Fibroblast of lung (primary cell): Measurements from ENCODE around the gene DISP1. TPM values are rescaled to one million over a fixed set of nuclear protein-coding genes. Genes with fewer than 3 reads are reported as not detected.

Experiments used
- DNase-seq, 2 donors: peaks; one replicate each; pipeline versions ENCODE4 v3.0.0 to v3.0.0-alpha.2; 2010; ENCODE audit warnings: low read depth in 2 of 2
- H2AFZ ChIP-seq: 2 replicates; pipeline ENCODE4 v1.5.1; 2012; ENCODE audit warnings: low read length, control low read depth, inconsistent platforms
- H3K27ac ChIP-seq: 2 replicates; pipeline ENCODE4 v1.5.1; 2011; ENCODE audit warnings: low read length, control low read depth; ENCODE audit not compliant: insufficient read depth
- H3K27me3 ChIP-seq: 2 replicates; pipeline ENCODE4 v1.5.1; 2011; ENCODE audit warnings: mild to moderate bottlenecking, low read length; ENCODE audit not compliant: control insufficient read depth, insufficient read depth
- H3K36me3 ChIP-seq: 2 replicates; pipeline ENCODE4 v1.5.1; 2011; ENCODE audit warnings: low read length; ENCODE audit not compliant: control insufficient read depth, insufficient read depth
- H3K4me1 ChIP-seq: 2 replicates; pipeline ENCODE4 v1.5.1; 2011; ENCODE audit warnings: low read length; ENCODE audit not compliant: control insufficient read depth, insufficient read depth; ENCODE audit errors: extremely low read depth
- H3K4me2 ChIP-seq: 2 replicates; pipeline ENCODE4 v1.5.1; 2011; ENCODE audit warnings: low read length, control low read depth; ENCODE audit not compliant: insufficient read depth; ENCODE audit errors: extremely low read depth
- H3K4me3 ChIP-seq, 4 experiments: fragments of 200-600 bp in 1 of 4; sonication (generic) in 1 of 4; replicated peaks in 1 of 4; 2 replicates each; pipeline ENCODE4 v1.5.1; 2011 to 2016; ENCODE audit warnings: low read length in 4 of 4, low read depth in 3 of 4, mild to moderate bottlenecking in 3 of 4, control low read depth in 2 of 4, inconsistent platforms in 1 of 4, mixed read lengths in 1 of 4; ENCODE audit not compliant: insufficient read depth in 1 of 4; ENCODE audit errors: control extremely low read depth in 1 of 4
- H3K79me2 ChIP-seq: 2 replicates; pipeline ENCODE4 v1.5.1; 2012; ENCODE audit warnings: mild to moderate bottlenecking, low read length, inconsistent platforms; ENCODE audit not compliant: control insufficient read depth, insufficient read depth
- H3K9ac ChIP-seq: 2 replicates; pipeline ENCODE4 v1.5.1; 2011; ENCODE audit warnings: mild to moderate bottlenecking, low read length, control low read depth; ENCODE audit not compliant: insufficient read depth
- H3K9me3 ChIP-seq: 2 replicates; pipeline ENCODE4 v1.5.1; 2012; ENCODE audit warnings: low read depth, low read length; ENCODE audit not compliant: control insufficient read depth, insufficient read depth
- H4K20me1 ChIP-seq: 2 replicates; pipeline ENCODE4 v1.5.1; 2011; ENCODE audit warnings: low read length; ENCODE audit not compliant: control insufficient read depth, insufficient read depth; ENCODE audit errors: extremely low read depth
- EZH2 ChIP-seq: IDR thresholded peaks from 2 replicates; pipeline ENCODE4 v1.5.1; 2012; ENCODE audit warnings: low read length, control low read depth, mild to moderate bottlenecking; ENCODE audit errors: missing control alignments
- polyA plus RNA-seq, 2 donors: library from polyadenylated mRNA; depleted of rRNA in 1 of 2; stranded (reverse) in 1 of 2; unstranded in 1 of 2; fragments of >200 nt; gene quantifications; 2 replicates each; pipeline ENCODE4 v1.2.1, GENCODE V29; 2011 to 2012; ENCODE audit warnings: missing spikeins in 1 of 2
- total RNA-seq: library from RNA; depleted of rRNA; stranded (reverse); fragments of >200 nt; gene quantifications from 2 replicates; pipeline ENCODE4 v1.2.1, GENCODE V29; 2014
- TF ChIP-seq, protein P1 (sequence below), 2 donors: IDR thresholded peaks in 1 of 2; conservative IDR thresholded peaks in 1 of 2; 1 replicate in 1 of 2; 2 replicates in 1 of 2; pipeline ENCODE4 v1.5.1; 2011 to 2012; ENCODE audit warnings: low read length in 2 of 2, control low read depth in 1 of 2, inconsistent platforms in 1 of 2, low read depth in 1 of 2, mild to moderate bottlenecking in 1 of 2

The DISP1 gene
- total and polyA plus RNA-seq, 2 donors (not counting 1 experiment from before 2014, with no cell fraction given), result 5.9 to 8.7 TPM

DNA sequence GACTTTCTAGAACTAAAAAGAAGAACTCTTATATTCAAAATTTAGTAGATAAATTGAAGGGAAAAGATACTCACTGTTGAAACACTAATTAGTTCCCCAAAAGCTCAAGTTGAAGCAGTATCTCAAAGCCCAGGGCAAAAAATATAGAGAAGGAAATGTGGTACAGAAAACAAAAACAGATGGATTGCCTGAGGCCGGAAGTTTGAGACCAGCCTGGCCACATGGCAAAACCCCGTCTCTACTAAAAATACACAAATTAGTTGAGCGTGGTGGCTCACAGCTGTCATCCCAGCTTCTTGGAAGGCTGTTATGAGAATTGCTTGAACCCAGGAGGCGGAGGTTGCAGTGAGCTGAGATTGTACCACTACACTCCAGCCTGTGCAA is 41.9 kb upstream of the DISP1 start:
- Histone ChIP-seq H3K4me1 (no peaks in the 10 kb centered on the region), H2AFZ (no peak overlapping the region), H3K9me3 (no peaks in the 10 kb centered on the region), H3K79me2 (no peaks in the 10 kb centered on the region), H4K20me1 (no peaks in the 10 kb centered on the region), H3K4me2 (no peak overlapping the region), H3K9ac (no peak overlapping the region), H3K27ac (no peak overlapping the region), H3K27me3 (no peaks in the 10 kb centered on the region), H3K36me3 (no peaks in the 10 kb centered on the region), H3K4me3 (no peak overlapping the region)
- DNase-seq, result peak in 1 of 2 donors; percentile 41
- TF ChIP-seq, protein P1, sequence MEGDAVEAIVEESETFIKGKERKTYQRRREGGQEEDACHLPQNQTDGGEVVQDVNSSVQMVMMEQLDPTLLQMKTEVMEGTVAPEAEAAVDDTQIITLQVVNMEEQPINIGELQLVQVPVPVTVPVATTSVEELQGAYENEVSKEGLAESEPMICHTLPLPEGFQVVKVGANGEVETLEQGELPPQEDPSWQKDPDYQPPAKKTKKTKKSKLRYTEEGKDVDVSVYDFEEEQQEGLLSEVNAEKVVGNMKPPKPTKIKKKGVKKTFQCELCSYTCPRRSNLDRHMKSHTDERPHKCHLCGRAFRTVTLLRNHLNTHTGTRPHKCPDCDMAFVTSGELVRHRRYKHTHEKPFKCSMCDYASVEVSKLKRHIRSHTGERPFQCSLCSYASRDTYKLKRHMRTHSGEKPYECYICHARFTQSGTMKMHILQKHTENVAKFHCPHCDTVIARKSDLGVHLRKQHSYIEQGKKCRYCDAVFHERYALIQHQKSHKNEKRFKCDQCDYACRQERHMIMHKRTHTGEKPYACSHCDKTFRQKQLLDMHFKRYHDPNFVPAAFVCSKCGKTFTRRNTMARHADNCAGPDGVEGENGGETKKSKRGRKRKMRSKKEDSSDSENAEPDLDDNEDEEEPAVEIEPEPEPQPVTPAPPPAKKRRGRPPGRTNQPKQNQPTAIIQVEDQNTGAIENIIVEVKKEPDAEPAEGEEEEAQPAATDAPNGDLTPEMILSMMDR (conservative IDR thresholded peaks at IDR 0.05 in 1 of 2, IDR thresholded peaks at IDR 0.05 in 1 of 2; ENCODE audit: low read depth in 1 of 2, low read length in 2 of 2), result no peak
- TF ChIP-seq EZH2, result no peak

DNA sequence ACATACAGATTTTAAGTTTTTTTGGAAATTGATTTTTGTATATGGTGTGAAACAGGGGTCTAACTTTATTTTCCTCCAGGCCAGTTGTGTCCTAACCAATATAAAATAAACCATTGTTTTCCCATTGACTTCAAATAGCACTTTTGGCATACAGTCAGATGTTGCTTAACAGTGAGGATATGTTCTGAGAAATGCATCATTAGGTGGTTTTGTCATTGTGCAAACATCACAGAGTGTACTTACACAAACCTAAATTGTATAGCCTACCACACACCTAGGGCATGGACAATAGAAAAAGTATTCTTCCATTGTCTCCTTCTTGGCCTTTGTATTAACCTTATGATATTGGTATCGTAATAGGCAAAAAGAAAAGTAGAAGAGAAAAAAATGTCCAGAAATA is 37.4 kb upstream of the DISP1 start:
- peak; percentile 22 to 82 for DNase-seq
- H2AFZ ChIP-seq, result no peak overlapping the region

DNA sequence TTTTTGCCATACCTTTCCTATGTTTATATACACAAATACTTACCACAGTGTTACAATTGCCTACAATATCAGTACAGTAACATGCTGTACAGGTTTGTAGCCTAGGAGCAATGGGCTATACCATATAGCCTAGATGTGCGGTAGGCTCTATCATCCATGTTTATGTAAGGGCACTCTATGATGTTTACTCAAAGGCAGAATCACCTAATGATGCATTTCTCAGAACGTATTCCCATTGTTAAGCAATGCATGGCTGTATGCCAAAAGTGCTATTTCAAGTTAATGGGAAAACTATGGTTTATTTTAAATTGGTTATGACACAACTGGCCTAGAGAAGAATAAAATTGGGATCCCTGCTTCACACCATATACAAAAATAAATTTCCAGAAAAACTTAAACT is 36.9 kb upstream of the DISP1 start:
- TF ChIP-seq EZH2, result no peak
- TF ChIP-seq, protein P1 (conservative IDR thresholded peaks at IDR 0.05 in 1 of 2, IDR thresholded peaks at IDR 0.05 in 1 of 2; ENCODE audit: low read depth in 1 of 2, low read length in 2 of 2), result no peak
- no peaks in the 10 kb centered on the region for H3K9me3 ChIP-seq
- no peak overlapping the region for H3K4me3 ChIP-seq
- H3K27me3 ChIP-seq, result no peaks in the 10 kb centered on the region
- H3K27ac ChIP-seq, result no peak overlapping the region
- H3K4me2 ChIP-seq, result no peak overlapping the region
- no peaks in the 10 kb centered on the region for H3K36me3 ChIP-seq
- peak in 1 of 2 donors; percentile 82 for DNase-seq
- no peak overlapping the region for H3K9ac ChIP-seq
- no peaks in the 10 kb centered on the region for H3K4me1 ChIP-seq
- no peaks in the 10 kb centered on the region for H4K20me1 ChIP-seq
- no peaks in the 10 kb centered on the region for H3K79me2 ChIP-seq
- H2AFZ ChIP-seq, result no peak overlapping the region

More for the DNA sequence above, 37.4 kb upstream of the DISP1 start:
- Histone ChIP-seq H4K20me1 (no peaks in the 10 kb centered on the region), H3K9me3 (no peaks in the 10 kb centered on the region), H3K79me2 (no peaks in the 10 kb centered on the region), H3K27me3 (no peaks in the 10 kb centered on the region), H3K4me3 (no peak overlapping the region), H3K36me3 (no peaks in the 10 kb centered on the region), H3K9ac (no peak overlapping the region), H3K27ac (no peak overlapping the region), H3K4me2 (no peak overlapping the region), H3K4me1 (no peaks in the 10 kb centered on the region)
- TF ChIP-seq EZH2, result no peak
- TF ChIP-seq, protein P1 (conservative IDR thresholded peaks at IDR 0.05 in 1 of 2, IDR thresholded peaks at IDR 0.05 in 1 of 2; ENCODE audit: low read depth in 1 of 2, low read length in 2 of 2), result no peak
